Measurements from ENCODE around the gene CMIP.

The CMIP gene

DNA sequence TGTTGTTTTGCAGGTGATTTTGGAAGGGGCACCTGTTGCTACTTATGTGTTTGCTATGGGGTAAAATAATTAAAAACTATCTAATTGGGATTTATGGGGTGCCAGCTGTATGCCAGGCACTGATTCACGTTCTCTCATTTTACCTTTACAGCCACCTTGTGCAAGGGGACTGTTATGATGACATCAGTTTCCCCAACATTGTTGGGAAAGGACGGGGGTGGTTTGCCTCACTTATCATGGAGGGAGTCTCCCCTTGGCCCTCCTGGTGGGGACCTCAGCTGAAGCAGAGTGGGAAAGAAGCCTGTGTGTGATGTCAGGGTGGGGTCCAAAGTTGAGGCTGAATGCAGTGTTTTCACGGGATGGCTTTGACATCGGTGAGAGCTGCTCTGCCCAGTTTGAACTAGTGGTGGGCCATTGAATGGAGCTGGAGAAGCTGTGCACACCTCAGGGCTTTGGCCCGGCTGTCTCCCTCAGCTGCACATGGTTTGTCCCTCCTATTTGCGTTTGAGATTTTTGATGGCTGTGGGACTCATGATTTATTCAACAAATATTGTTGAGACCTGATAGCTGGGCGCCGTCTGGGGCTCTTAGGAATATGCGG lies 36.1 kb downstream of the CMIP start:
- DNase-seq (ENCODE audit: low read depth) = no peak

DNA sequence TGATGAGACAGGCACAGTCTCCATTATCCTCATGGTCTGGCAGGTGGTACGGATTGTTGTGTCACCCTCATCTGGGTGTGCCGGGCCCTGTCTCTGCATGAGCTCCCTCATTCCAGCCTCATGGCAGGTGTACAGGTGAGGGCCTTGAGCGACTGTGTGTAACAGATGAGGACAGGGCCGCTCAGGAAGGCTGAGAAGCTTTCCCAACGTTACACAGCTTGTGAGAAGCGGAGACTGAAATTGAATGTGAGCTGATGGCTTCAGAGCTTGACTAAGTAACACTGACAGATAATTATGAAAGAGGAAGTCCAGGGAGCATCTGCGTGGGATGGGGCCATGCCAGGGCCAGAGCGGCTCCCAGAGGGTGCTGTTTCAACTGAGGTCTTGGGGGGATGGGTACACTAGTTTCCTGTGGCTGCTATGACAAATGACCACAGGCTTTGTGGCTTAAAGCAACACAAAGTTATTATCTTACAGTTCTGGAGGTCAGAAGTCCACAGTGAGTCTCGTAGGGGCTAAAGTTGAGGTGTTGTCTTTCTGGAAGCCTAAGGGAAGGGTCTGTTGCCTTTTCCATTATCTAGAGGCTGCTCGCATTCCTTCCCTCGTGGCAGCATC lies 36.7 kb downstream of the CMIP start:
- no peak for DNase-seq (ENCODE audit: low read depth)

DNA sequence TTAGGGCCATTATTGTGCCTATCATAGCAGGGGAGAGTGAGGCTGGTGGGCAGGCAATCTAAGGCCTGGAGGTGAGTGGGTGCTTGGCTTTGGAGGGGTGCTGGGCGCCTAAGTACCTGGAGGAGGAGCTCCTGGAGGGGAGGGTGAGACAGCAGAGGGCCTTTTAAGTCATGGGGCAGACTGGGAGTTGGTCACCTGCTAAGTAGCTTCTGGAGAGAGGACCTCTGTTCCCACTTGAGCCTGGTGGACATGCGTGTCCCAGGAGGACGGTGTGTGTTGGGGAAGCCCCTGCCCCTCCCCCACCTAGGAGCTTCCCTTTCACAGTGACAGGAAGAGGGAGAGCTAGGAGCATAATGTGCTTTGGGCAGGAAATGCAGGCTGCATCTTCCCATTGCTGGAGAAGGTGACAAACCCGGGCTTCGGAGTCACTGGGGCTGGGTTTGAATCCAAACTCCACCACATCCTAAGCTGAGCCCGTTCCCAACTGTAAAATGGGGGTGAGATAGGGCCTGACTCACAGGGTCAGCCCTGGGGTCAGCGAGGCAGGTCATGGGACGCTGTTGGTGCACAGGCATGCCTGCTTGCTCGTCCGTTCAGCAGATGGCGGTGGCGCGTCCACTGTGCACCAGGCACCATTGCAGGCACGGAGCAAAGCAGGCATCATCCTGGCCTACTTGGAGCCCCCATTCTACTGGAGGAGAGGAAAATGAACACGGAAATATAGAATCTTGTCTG lies 37.9 kb downstream of the CMIP start:
- no peak for DNase-seq (ENCODE audit: low read depth)

DNA sequence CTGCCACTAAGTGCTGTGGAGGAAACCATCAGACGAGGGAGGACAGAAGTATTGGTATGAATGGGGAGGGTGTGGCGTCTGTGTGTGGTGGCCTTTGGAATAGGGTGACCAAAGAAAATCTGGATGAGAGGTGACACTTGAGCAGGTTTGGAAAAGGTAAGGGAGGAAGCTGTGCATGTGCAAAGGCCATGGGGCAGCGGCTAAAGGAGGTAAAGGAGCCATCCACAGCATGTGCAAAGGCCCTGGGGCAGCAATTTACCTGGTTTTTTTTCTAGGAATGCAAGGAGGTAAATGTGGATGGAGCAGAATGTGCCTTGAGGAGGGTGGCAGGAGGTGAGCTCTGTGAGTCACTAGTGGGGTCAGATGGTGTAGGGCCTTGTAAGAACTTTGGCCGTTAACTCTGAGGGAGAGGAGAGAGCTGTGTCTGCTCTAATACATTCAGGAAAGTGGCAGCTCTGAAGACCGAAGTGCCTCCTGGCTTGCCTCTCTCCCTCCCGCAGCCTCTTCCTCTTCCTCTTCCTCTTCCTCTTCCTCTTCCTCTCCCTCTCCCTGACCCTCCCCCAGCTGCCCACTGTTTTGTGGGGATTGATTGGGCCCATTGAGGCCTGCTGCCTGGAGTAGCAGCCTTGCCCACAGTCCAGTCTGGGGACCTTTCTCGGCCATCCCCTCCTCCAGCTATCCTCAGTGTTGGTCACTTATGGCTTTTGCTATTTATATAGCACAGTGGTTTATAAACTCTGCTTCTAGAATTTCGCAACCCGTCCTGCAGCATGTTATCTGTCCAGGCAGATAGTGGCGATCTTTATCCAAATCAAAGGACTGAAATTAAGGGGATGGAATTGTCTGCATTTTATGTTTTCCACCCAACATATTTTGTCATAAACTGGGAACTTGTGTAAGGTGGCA lies 38.7 kb downstream of the CMIP start:
- no peak for DNase-seq (ENCODE audit: low read depth)

DNA sequence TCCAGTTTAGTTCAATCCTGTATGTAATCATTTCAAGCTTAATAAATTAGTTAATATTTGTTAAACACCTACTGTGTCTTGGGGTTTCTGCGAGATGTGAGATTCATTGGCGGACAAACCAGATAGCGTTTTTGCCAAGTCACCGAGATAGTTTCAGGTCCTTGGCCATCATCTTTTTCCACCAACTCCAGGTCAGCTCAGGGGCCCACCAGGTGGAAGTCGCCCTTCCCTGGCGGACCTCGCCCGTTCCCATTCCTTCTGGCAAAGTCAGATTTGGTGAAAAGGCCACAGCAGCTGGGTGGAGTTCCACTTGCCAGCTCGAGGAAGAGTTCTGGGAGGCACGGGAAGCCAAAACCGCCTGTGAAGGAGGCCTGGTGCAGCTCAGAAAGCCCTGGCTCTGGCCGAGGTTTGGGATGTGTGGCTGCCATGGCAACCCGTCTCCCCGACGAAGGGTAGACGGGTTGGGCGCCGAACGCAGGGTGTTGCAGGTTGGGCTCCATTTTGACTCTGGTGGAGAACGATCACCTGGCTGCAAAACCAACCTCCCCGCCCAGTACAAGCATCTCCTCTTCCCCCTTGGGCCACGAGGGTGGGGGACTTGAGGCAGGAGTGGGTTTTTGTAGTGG lies 39.5 kb downstream of the CMIP start:
- DNase-seq (ENCODE audit: low read depth) = no peak

DNA sequence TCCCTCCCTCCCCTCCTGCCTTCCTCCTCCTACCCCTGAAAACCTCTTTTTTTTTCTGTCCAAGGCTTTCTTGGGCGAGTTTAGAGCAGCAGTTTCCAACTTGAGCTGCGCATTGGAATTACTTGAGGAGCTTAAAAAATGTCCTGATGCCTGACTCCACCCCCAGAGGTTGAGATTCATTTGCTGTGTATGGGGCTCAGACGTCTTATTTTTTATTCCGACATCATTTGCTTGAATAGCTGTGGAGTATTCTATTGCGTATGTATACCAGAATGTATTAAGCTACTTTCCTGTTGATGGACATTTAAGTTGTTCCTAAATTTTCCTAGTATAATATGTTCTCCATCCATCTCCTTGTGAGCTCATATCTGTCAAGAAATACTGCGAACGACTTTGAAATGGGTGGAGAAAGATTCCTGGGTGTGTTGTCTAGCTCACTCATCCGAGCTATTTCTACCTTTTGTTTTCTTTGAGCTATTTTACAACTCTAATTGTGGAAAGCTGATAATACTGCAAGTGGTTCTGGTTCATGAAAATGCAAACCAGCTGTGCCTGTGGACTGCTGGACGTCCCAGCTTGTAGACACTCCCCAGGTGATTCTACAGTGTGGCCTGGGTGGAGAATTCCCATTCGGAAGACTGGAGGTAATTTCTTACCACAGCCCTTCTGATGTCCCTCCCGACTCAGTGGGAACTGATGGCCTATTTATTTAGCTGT lies 40.5 kb downstream of the CMIP start:
- DNase-seq (ENCODE audit: low read depth) = no peak

DNA sequence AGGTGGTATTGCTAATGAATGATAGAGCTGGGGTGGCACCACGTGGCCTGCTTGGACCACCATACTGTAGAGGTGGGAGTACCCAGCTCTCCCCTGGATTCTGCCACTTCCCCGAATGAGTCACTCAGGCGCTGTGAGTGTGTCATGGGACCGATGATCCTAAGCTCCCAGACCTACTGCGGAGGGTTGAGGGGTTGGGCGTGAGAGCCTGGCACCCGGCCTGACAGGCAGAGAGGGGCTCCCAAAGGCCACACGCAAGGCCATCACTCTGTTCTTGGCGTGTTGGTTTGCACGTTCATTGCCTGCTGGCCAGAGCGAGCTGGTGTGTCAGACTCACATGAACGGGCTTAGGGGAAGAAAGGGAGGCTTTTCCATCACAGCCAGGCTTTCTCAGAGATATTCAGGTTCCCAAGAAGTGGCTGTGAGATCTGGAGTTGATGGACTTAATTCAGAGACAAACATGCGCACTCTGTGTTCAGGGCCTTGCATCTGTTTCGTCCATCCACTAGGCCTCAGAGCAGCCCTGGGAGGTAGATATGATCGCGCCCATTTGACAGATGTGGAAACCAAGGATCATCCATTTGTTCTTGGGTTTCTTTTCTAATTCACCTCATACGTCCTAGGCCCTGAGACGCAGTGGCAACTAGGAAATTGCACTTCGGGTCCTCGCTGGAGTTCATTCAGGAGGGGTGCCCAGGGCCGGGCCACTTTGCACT lies 41.4 kb downstream of the CMIP start:
- no peak for DNase-seq (ENCODE audit: low read depth)

DNA sequence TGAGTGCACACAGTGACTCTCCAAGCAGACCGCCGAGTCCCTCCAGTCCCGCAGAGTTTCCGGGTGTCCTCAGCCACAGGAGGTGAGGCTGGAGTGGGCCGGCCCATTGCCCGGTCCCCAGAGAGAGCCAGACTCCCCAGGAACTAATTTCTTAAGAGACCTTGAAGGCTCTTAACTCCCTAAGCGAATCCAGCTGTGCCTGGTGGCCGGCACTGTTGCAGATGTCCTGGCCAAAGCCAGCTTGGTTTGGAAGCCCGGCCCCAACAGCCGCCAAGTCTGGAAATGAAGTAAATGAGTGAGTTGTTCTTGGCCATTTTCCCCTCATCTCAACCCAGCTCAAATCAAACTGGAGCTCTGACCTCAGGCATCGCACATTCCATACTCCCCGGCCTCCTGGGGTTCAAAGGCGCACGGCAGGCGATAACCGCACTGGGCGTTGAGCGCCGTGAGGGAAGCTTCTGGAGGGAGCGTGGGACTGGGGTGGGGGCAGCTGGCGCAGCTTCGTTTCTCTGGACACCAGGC lies 42.0 kb downstream of the CMIP start:
- no peak for DNase-seq (ENCODE audit: low read depth)

DNA sequence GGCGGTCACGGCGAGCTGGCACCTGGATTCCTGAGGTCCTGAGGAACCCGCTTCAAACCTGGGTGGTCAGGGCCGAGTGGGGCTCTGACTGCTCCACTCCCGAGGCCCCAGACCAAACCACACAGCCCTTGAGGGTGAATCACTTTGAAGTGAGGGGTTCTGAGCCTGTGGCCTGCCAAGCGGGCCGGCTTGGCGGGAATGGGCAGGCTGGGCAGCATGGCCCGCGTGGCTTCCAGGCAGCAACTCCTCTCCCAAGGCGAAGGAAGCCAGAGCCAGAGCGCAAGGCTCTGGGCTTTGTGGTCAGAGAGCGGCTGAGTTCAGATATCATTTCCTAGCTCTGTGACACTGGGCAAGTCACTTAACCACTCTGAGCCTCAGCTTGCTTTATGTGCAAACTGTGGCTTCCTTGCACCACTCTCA lies 42.7 kb downstream of the CMIP start:
- DNase-seq (ENCODE audit: low read depth) = no peak

DNA sequence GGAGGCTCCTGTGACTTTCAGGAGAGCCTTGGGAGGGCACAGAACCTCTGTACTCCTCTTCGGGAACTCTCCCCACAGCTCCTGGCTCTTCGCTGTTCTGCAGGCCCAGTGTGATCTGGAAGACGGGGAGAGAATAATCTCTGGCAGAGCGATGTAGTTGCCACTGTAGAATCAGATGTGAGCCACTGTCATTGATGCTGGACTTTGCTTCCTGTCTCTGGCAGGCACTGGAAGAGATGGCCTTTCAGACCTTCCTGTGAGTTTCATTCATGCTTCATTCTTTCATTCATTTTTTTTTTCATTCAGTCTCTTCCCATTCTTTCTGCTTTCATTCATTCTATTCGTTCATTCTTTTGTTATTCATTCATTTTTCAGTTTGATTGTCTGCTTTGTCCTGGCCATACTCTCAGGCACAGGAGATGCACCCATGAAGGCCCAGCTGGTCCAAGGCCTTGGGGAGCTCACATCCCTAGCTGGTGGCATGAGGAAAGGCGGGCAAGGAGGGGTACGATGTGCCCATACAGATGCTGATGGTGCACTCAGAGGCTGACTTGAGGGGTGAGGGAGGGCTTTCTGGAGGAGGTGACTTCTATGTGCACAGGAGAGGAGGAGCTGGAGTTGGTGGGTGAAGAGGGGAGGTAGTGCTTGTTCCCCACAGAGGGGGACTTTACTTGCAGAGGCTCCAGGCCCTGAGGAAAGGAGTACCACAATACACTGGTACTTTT lies 44.2 kb downstream of the CMIP start:
- DNase-seq (ENCODE audit: low read depth) = no peak

DNA sequence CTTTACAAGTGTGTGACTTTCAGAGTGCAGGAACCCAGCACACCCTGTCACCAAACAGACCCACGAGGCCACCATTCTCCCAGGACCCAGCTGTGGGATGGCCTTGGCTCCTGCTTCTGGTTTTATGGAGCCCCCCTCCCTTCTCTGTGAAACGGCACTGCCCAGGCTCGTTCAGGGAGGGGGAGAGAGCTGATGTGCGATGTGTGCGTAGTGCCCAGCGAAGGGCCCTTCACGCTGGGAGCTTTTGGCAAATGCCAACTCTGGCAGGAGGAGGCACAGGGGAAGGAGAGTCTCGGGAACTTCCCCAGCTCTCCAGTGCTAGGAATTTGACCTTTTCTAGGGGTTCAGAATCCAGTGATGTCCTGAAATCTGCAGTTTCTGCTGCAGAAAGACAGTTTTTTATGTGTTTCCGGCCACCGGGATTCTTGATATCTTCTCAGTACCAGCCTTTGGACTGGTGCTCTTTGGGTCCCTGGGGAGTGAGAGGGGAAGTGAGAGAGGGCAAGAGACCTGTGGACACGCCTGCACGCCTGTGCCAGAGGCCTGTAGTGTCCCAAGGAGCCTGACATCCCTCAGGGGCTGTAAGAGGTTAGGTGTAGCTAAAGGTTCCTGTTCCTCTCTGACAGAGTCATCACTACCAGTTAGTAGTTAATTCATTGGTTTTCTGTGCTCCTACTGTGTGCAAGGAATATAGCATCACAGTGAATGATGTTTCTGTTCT lies 45.1 kb downstream of the CMIP start:
- no peak for DNase-seq (ENCODE audit: low read depth)

DNA sequence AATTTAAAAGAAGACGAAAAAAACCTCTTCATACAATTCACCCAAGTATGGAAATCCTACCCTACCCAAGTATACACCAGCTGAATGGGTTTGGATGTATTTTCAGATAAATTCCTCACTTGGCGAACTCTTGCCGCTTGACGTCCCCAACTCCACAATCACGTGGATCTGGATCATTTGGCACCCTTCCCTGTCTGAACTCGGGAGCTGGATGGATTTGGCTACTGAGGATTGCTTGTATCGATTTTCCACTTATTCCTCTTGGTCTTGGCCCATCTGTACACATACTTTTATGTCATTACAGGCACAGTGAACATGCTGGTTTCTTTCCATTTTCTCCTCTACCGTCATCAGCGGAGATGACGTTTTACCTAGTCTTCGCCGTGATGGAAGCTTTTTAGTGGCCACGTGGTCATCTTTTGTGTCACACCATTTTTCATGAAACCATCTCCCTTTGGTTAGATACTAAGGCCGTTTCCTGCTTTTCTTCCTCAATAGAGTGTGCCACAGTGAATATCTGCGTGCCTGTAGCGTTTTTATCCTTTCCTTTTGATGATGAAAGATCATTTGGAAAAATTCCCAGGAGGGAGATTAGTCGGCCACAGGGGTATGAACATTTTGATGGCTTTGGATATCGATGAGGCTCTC lies 47.1 kb downstream of the CMIP start:
- no peak for DNase-seq (ENCODE audit: low read depth)

DNA sequence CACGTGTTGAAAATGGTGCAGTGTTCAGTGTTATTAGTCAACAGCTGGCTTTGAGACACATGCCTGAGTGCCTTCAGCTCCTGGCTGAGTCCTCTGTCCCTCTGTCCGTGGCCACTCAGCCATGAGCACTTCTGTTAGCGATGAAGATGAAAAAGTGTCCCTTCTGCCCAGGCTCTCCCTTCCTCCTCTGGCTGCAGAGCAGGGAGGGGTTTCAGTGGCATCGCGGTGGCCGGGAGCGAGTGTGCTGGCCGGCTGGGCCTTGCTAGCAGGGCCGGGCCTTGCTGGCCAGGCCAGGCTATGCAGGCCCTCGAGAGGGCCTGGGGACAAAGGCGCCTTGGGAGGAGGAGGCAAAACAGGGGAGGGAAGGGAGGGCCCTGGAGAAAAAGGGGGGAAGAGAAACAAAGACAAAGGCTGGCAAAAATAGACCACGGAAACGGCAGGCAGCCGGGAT lies 47.7 kb downstream of the CMIP start:
- DNase-seq (ENCODE audit: low read depth) = no peak

DNA sequence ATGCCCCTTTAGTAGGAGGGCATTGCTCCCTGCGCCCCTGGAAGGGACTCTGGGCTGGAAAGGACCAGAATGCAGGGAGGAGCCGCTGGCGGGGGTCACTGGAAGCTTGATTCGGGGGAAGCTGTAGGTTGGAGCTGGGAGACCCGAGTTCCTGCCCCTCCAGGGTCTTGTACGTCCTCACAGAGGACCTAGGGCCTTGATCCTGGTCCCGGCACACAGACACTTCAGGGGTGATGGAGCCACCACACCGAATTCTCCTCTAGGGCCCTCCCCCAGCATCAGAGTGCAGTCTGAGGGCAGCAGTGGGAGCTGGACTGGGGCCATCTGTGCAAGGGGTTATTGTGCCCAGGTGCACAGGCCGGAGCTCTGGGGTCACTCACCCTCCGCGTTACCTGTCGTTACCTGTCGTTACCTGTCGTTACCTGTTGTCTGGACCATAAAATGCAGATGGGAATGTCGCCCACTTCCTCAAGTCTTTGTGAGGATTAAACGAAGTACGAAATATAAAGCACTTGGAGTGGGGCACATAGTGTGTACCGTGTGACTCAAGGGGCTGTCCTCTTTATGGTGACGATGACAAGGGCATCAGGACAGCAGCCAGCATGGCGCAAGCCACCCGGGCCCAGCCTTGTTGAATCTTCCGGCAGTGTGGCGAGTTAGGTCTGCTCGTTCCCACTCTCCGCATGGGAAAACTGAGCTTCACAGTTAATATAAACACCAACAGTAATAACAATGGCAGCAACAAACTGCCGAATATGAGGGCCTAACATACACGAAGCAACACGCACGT lies 48.6 kb downstream of the CMIP start:
- no peak for DNase-seq (ENCODE audit: low read depth)

DNA sequence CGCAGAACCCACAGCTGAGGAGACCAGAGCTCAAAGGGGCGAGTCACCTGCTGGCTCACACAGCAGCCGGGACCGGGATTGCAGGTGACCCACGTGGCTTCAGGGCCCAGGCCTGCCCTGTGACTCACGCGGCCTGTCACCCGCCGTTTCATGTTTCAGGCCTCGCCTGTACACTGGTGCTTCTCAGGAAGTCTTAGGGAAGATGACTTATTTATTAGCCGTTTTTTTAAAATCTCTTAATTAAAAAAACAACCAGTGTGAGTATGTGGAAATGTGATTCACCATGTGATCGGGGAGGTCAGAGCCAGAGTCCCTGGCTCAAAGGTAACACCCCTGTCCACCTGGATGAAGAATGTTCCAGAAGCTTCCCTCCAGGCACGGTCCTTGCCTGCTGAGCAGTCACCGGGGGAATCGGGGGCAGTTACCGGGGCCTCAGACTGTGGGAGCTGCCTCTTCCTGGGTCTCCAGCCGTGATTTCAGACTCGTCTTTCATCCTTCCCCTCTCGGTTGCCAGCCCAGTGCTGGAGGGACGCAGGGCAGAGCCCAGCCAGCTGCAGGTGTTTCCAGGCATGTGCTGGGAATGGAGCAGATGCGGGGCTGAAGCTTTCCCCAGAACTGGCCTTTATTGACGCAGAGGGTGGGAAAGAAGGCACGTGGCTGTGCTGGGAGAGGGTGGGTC lies 49.3 kb downstream of the CMIP start:
- peak; percentile 41 for DNase-seq (ENCODE audit: low read depth)

DNA sequence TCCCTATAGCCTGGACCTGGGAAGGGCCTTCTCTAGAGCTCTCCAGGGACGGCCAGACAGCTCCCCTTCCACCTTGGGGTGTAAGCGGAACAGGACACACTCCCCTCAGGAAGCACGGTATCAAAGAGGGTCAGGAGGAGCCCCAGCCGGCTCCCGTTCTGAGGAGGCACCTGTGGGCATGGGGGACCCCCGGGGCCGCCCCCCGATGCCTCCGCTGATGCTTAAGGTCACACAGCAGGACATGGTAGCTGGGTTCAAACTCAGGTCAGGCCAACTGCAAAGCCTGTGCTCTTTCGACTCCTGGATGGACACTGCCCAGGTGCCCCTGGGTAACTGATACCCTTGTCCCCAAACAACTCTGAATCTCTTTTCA lies 49.8 kb downstream of the CMIP start:
- DNase-seq (ENCODE audit: low read depth) = no peak

DNA sequence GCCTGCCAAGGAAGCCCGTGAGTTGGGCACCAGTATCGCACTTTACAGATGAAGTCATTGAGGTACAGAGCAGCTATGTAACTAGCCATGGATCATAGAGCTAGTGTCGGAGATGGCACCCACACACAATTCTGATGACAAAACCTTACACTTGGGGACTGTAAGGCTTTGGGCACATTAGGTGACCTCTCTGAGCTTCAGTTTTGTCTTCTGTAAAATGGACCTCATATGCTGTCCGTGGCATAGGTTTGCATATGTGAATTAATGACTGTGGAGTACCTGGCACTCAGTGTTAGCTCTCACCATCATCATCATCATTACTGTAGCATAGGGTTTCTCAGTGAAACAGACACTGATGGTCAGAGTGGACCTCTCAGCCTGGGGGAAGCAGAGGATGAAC lies 50.3 kb downstream of the CMIP start:
- no peak for DNase-seq (ENCODE audit: low read depth)

Data from HS-5 (cell line).